ENCODE measurements around the gene CCDC107. TPM values are rescaled to one million over a fixed set of nuclear protein-coding genes. Genes with fewer than 3 reads are reported as not detected.
A peak's percentile ranks its signal among the peaks of the same experiment; 100 is the strongest.
"Not testable (repeated sequence)": the region's sequence is repeated elsewhere in the genome, so short reads cannot be mapped to it uniquely, and the experiment has no call there.

Gene CCDC107, protein sequence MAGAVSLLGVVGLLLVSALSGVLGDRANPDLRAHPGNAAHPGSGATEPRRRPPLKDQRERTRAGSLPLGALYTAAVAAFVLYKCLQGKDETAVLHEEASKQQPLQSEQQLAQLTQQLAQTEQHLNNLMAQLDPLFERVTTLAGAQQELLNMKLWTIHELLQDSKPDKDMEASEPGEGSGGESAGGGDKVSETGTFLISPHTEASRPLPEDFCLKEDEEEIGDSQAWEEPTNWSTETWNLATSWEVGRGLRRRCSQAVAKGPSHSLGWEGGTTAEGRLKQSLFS
- 4.5 and 7.3 TPM in 2 replicates for total RNA-seq (2014; rRNA removed; shearing (Covaris generic))

DNA sequence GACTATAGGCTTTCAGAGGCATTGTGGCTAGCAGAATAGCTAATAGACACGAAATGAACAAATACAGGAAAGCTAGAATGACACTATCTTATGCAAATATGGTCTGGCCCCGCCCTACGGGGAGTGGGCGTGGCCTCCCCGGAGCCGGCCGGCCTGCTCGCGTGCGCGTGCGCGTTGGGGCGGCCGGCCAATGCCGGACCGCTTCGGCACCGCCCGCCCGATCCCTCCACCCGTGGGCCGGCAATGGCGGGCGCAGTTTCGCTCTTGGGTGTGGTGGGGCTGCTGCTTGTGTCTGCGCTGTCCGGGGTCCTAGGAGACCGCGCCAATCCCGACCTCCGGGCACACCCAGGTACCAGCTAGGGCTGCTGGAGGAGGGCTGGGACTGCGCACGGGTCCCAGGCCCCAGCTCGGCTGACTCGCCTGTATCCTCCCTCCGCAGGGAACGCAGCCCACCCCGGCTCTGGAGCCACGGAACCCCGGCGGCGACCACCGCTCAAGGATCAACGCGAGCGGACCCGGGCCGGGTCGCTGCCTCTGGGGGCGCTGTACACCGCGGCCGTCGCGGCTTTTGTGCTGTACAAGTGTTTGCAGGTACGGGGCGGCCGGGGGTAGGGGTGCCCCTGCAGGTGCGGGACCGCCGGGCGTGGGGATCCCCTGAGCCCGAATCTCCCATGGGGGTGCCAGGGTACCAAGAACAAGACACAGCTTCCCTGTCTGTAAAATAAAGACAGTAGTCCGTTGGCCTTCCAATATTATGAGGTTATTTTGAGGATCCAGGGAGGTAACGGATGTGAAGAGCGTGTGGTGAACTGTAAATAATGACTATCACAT is at the start of gene CCDC107:
CCDC107 (plus strand) TSS at position 156 of the 831 bp plus-strand sequence; CDS start at position 244, 88 bp downstream.
- peak; percentile 76 for DNase-seq (ENCODE audit: low read depth)

DNA sequence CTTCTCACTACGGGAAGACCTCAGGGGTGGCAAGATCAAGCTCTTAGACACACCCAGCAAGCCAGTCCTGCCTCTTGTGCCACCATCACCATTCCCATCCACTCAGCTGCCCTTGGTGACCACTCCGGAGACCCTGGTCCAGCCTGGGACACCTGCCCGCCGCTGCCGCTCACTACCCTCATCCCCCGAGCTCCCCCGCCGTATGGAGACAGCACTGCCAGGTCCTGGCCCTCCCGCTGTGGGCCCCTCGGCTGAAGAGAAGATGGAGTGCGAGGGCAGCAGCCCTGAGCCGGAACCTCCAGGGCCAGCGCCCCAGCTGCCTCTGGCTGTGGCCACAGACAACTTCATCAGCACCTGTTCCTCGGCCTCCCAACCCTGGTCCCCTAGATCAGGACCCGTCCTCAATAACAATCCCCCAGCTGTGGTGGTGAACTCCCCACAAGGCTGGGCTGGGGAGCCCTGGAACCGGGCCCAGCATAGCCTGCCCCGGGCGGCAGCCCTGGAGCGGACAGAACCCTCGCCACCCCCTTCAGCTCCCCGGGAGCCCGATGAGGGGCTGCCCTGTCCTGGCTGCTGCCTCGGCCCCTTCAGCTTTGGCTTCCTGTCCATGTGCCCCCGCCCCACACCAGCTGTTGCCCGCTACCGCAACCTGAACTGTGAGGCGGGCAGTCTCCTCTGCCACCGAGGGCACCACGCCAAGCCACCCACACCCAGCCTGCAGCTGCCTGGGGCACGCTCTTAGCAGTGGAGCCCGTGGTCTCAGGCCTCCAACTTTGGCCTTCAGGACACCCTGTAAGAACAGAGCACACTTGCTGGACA is 48.9 kb upstream of the CCDC107 start:
- no peak for DNase-seq (ENCODE audit: low read depth)

DNA sequence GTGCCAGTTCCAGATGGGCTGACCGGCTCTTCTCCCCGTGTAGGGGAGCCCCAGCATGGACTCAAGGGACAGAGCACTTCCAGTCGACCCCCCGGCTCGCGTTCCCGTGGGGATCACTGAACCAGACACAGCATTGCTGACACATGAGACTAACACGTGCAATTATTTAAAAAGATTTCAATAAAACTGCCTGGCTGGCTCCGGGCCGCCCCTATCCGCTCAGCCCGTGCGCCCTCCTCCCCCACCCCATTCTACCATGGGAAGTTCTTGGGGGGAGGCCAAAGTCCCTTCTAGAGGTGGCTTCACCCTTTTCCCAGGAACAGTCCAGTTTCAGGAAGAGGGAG is 48.3 kb upstream of the CCDC107 start:
- DNase-seq (ENCODE audit: low read depth) = no peak

DNA sequence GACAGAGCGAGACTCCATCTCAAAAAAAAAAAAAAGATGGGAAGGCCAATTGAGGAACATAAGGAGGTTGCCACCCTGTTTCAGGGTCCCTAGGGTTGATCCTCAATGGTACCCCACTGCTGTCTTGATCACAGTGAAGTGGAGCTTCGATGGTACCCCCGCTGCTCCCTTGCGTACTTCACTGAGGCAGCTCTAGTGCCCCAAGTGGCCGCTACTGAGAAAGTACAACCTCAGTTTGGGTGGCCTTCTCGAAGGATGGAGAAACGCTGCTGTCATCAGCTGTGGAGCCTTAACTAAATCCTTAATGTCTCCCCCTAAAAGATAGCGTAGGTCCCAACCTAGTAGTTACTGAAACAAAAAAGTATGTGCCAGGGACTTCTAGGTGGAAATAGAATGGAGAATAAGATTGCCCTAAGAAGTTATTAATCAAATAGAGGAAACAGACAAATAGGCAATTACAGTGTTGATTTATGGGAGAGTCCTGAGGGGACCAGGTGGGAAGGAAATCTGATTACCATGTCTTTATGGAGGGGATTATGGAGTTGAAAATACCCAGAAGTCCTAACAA is 46.8 kb upstream of the CCDC107 start:
- peak; percentile 31 for DNase-seq (ENCODE audit: low read depth)

DNA sequence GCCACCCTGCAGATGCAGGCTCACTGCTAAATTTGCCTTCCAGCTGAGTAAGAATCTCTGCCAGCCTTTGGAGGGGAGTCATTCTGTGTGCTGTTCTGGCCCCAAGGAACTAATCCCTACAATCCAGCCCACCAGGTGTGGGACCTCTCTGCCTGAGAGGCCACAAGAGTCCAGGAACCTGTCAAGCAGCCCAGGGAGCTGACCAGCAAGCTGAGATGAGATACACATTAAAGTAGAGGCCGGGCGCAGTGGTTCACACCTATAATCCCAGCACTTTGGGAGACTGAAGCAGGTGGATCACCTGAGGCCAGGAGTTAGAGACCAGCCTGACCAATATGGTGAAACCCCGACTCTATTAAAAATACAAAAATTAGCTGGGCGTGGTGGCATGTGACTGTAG is 46.0 kb upstream of the CCDC107 start:
- not testable (repeated sequence) for DNase-seq (ENCODE audit: low read depth)

DNA sequence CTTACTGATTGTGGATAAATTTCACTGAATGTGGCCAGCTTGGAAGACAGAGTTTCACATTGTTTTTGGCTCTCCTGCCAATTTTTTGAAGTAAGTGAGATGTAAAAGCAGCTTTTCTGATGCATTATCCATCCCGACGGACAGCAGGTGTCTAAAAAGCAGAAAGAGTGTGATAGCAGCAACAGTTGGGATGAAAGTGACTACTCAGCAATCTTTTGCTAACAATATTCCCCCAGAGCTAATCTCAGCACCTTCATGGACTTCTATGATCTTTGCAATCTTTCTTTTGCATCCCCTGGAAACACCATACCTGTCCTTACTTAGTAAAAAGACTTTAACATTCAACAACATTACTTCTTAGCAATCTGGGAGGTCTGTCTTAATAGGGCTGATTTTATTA is 45.2 kb upstream of the CCDC107 start:
- no peak for DNase-seq (ENCODE audit: low read depth)

DNA sequence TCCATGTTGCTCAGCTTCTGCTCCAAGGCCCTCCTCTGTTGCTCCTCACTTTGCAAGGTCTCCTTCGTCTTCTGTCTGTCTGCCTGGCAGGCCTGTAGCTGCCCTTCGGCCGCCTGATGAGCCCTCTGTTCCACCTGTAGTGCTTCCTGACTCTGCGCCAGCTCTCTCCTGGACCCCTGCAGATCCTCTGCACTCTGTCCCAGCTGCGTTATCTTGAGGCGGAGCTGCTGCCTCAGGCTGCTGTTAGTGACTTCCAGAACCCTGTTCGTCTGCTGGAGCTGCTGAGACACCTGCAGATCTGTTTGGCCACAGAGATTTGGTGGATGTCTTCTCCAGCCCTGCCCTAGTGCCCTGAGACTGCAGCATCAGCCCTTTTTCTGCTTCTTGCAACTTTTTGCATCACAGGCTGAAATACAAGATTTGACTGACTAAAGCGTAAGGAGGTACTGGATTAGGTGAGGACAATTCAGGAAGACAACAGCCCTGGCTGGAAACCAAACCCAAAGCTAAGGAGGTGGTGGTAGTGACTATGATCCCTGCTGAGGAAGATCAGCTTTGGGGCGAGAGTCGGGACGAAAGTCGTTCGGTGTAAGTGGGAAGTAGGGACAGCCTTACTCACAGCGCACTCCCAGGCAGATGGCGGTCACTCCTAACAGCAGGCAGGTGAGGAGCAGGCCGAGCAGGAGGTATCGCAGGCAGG is 42.0 kb upstream of the CCDC107 start:
- no peak for DNase-seq (ENCODE audit: low read depth)

DNA sequence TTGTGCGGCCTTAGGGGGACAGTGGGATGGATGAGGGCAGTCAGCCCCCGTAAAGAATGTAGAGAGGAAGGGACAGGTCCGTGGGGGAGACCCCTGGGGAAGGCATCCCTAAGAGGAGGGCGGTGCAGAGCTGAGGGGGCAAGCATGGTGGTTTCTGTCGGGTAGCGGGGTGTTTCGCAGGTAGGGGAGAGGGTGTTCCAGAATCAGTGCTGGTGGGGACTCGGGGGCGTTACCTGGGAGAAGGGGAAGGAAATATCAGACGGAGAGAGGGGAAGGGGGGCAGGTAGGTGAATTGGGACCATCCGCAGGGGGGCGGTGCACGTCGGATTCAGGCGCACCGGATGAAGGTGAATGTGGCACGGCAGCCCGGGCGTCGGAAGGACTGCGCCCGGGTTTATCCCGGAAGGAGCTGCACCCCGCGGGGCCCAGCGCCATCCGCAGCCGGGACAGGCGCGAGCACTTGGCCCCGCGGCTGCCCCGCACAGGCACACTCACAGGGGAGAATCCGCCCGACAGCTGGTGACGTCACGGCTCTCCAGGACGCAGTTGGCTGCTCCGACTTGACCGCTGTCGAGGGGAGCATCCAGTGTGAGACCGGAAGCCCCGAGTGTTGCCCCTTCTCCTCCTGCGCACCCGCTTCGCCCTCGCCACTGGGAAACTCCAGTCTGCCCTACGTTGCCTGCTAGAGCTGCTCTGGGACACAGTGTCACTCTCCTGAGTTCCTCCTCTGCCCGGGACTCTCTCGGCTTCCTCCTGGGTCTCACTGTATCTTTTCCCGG is 41.2 kb upstream of the CCDC107 start:
- DNase-seq (ENCODE audit: low read depth) = peak; percentile 62

DNA sequence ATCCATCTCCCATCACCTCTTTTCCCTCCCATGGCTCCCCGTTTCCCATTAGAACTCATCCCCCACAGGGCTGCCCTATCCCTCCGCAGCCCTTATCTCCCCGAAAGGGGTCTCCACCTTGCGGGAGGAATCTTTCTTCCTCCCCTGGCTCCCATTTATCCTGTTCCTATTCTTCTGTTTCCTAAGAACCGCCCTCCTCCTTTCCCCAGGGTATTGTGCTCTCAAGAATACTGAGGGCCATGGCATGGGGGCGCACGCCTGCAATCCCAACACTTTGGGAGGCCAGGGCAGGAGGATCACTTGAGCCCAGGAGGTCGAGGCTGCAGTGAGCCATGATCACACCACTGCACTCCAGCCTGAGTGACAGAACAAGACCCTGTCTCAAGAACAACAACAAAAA is 40.5 kb upstream of the CCDC107 start:
- no peak for DNase-seq (ENCODE audit: low read depth)

DNA sequence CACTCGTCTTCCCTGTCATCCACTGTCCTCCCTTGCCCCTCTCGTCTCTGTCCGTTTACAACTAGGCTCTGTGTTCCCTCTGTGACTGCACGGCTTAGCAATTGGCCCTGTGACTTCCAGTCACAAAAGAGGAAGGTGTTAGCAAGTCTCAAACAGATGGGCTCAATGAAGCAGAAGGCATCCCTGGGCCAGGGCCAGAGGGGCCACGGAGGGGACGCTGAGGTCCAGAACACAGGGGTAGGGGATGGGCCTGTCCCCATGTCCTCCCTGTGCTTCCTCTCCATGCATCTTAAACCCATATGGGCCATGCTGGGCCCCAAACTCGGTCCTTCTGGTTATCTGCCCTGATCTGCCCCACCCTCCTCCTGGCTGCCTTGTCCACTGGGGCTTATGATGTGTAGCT is 39.8 kb upstream of the CCDC107 start, which contains the start of gene CD72:
CD72 (minus strand) TSS at position 89 of the 403 bp plus-strand sequence. CDS start 110 bp downstream, outside the sequence.
- DNase-seq (ENCODE audit: low read depth) = no peak

DNA sequence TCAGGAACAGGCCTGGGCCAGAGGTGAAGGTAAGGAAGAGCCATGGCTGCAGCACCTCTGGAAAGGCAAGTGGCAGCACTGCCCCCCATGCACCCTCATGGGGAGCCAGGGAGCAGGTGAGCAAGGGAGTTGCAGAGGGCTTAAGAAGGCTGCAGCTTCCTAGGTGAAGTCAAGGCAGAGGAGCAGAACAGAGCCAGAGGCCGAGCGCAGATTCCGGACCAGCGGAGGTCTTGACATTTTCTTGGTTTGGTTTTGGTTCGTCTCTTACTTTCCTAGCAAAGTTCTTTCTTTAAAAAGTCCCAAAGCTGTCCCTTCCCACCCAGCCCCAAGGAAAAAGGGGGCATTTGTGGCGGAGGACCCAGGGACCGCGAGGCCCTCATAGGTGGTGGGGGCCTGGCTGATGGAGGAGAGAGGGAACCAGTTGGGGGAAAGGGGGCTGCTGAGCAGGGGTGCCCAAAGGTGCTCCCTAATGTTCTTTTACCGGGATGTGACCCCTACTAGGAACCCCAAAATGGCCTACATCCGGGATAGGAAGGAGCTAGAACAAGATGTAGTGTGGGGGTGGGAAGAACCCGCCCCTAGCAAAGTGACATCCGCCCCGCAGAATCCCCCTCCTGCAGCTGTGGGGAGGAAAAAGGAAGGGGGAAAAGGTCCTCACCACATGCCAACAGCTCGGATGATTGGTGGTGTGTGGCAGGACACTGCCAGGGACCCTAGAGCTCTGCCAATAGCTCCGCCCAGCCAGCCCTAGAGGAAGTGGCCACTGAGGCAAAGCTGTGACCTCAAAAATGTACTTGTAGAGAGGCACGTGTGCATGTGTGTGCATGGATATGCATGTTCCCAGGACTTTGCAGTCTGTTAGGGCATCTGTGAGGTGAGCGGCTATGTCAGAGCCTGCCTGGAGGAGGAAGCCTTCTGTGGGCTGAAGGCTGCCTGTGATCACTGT is 39.0 kb upstream of the CCDC107 start:
- DNase-seq (ENCODE audit: low read depth) = no peak

DNA sequence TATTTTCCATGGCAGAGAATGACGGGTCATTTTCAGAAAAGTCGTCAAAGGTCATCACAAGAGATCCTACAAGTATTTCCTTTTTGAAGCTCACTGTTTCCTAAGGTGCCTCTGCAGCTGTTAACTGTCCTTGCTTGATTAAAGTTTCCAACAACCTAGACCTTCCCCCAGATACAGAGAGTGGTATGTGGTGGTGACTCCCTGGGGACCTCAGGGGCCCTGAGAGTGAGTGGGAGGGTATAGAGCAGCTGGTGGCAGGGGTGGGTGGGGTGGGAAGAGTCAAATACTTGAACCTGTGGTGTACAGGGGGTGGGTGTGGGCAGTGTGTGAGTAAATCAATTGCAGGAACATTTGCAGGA is 38.3 kb upstream of the CCDC107 start:
- no peak for DNase-seq (ENCODE audit: low read depth)

DNA sequence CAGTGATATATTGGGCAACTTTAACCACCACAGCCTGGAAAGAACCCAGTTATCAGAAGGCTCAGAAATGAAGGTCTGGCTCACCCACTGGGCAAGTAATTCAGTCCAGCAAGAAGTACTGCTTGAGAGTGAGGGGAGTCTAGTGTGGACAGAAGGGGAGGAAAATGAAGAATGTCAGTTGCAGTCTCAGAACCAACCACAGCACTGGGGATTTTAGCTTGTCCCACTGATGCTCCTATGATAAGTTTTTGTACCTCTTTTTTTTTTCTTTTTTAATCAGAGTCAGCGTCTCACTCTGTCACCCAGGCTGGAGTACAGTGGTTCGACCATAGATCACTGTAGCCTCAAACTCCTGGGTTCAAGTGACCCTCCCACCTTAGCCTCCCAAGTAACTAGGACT is 30.5 kb upstream of the CCDC107 start:
- no peak for DNase-seq (ENCODE audit: low read depth)

DNA sequence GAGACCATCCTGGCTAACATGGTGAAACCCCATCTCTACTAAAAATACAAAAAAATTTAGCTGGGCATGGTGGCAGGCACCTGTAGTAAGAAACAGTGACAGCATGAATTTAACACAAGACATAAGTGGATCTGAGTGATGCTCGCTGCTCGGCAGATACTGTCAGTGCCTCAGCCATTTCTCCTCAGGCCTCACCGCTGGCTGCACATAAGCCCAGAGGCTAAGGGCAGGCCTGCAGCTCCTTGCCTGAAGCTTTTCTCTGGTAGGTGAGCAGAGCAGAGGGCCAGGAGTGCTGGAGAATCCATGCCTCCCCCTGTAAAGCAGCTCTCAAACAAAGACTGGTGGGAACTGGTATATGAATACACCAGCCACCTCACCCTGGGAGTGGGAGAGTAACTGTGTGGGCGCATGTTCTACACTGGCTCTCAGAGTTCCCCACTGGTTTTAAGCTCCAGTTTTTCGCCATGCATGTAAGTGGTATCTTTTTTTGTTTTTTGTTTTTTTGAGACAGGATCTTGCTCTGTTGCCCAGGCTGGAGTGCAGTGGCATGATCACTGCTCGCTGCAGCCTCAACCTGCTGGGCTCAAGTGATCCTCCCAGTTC is 29.6 kb upstream of the CCDC107 start:
- DNase-seq (ENCODE audit: low read depth) = no peak

DNA sequence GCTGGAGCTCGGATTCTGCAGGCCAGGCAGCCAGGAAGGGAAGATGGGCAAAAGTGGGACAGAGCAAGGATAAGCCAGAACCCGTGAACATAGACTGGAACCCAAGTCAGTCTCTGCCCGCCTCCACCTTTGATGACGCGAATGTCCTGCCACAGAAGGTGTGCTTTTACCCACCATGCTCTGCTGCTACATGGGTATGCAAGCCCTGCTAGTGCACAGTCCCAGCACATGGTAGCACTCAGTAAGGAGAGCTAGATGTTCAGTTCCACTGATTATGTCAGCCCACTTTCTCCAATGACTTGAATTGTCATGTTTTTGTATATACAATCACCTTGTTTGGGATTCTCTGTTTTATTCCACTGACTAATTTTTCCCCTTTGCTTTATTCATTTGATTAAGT is 28.5 kb upstream of the CCDC107 start:
- DNase-seq (ENCODE audit: low read depth) = no peak

DNA sequence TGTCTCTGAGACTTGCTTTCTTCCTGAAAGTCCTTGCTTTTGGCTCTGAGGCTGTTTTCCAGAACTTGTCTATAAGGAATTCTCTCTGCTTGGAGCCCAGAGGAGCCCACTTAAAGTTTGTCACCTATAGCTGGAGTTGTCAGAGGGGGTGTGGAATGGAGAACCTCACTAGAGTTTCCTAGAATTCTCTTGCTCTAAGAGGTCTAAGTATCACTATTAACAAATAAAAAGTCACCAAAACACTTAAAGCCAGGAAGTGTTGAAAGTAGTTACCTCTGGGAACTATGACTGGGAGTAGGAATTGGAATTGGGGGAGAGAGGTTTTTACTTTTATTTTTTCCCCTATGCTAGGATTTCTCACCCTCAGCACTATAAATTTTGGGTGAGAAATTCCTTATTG is 22.4 kb upstream of the CCDC107 start:
- DNase-seq (ENCODE audit: low read depth) = no peak

DNA sequence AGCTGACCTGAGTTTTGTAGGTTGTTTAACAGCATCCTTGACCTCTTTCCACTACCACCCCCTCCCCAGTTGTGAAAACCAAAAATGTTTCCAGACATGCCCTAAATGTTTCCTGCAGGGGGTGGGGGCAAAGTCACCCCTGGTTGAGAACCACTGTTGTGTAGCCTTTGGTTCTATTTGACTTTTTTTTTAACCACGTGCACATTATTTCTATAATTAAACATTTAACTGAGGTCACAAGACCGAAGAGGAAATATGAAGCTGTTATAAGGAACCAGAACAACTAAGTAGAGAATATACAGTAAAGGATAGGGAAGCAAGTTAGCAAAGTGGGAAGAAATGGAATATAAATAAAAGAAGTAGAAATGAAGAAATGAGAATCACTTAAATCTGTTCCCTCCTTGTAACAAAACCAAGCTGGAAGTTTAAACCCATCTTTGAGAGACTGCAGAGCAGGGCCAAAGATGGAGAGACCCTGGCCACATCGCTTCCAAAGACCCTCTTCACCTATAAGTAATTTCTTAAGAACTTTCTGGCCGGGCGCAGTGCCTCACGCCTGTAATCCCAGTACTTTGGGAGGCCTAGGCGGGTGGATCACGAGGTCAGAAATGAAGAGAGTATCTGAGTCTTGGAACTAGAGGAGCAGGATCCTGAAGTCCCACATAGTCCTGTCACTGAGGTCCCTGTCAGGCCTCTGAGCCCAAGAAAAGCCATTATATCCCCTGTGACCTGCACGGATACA is 21.8 kb upstream of the CCDC107 start:
- DNase-seq (ENCODE audit: low read depth) = no peak

DNA sequence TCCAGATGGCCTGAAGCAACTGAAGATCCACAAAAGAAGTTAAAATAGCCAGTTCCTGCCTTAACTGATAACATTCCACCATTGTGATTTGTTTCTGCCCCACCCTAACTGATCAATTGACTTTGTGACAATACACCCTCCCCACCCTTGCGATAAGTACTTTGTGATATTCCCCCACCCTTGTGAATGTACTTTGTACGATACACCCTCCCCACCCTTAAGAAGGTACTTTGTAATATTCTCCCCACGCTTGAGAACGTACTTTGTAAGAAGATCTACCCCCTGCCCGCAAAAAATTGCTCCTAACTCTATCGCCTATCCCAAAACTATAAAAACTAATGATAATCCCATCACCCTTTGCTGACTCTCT is 21.2 kb upstream of the CCDC107 start:
- DNase-seq (ENCODE audit: low read depth) = not testable (repeated sequence)

Data from M059J (cell line).